ENCODE data around the gene ASCL5.

ASCL5 gene

DNA sequence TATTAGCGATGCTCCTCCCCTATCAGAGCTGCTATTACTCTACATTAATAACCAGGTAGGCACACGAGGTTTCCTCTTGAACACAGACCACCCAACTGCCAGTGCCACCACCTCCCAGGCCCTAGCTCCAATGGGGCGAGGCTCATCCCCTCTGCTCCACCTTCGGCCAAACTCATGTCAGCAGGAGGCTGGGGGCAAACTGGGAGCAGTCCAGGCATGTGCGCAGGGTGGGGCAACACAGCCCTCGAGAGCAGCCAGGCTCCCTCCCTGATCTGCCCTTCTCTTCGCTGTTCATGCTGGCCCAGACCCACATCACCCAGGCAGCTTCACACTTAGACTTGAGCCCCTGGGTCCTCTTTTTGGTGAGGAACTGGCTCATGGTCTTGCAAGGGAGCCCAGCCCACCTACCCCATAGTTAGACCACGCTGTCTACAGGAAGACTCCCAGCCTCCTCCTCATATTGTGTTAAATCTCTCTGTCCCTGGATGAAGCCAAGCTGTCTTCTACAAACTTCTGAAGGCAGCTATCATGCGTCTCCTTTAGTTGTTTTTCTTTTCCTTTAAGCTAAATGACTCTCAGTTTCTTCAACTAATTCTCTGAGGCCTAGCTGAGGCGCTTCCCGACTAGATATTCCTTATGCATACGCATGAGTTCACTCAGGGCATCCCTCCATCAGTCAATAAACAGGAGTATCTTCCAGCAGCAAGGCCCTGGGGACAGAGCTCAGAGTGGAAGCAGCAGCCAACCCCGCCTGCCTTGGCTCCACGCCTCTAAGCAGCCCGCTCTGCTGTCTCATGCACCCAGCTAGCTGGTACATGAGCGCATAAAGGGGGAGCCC is 15.2 kb upstream of the ASCL5 start:
- no peak for TF ChIP-seq EZH2phosphoT487 (IDR thresholded peaks at IDR 0.05; ENCODE audit: low read length)
- TF ChIP-seq EZH2 (optimal IDR thresholded peaks at IDR 0.05; ENCODE audit: low read depth, low read length) = no peak
- TF ChIP-seq, protein P1, sequence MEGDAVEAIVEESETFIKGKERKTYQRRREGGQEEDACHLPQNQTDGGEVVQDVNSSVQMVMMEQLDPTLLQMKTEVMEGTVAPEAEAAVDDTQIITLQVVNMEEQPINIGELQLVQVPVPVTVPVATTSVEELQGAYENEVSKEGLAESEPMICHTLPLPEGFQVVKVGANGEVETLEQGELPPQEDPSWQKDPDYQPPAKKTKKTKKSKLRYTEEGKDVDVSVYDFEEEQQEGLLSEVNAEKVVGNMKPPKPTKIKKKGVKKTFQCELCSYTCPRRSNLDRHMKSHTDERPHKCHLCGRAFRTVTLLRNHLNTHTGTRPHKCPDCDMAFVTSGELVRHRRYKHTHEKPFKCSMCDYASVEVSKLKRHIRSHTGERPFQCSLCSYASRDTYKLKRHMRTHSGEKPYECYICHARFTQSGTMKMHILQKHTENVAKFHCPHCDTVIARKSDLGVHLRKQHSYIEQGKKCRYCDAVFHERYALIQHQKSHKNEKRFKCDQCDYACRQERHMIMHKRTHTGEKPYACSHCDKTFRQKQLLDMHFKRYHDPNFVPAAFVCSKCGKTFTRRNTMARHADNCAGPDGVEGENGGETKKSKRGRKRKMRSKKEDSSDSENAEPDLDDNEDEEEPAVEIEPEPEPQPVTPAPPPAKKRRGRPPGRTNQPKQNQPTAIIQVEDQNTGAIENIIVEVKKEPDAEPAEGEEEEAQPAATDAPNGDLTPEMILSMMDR (IDR thresholded peaks at IDR 0.05; ENCODE audit: low read length) = no peak
- no peak overlapping the region for H3K4me2 ChIP-seq (ENCODE audit: low read depth, low read length)
- no peaks in the 10 kb centered on the region for H3K79me2 ChIP-seq (ENCODE audit: low read length)
- no peaks in the 10 kb centered on the region for H4K20me1 ChIP-seq (ENCODE audit: insufficient read depth, low read length)
- no peak overlapping the region for H3K27ac ChIP-seq (ENCODE audit: low read length)
- H3K27me3 ChIP-seq (replicated peaks; ENCODE audit: insufficient read depth, low read length) = no peaks in the 10 kb centered on the region
- H3F3A ChIP-seq (ENCODE audit: insufficient read depth, low read length) = no peaks in the 10 kb centered on the region
- H3K36me3 ChIP-seq (replicated peaks; ENCODE audit: insufficient read depth, low read length) = no peaks in the 10 kb centered on the region
- no peak overlapping the region for H3K9ac ChIP-seq (ENCODE audit: low read length)
- no peaks in the 10 kb centered on the region for H3K9me3 ChIP-seq (replicated peaks; ENCODE audit: insufficient read depth, low read length)
- H3K4me3 ChIP-seq (ENCODE audit: low read length) = no peak overlapping the region
- H2AFZ ChIP-seq (ENCODE audit: low read length) = no peak overlapping the region
- DNase-seq = no peak
- no peaks in the 10 kb centered on the region for H3K9me2 ChIP-seq (replicated peaks; ENCODE audit: insufficient read depth, low read length)
- H3K4me1 ChIP-seq (ENCODE audit: low read length) = no peaks in the 10 kb centered on the region

DNA sequence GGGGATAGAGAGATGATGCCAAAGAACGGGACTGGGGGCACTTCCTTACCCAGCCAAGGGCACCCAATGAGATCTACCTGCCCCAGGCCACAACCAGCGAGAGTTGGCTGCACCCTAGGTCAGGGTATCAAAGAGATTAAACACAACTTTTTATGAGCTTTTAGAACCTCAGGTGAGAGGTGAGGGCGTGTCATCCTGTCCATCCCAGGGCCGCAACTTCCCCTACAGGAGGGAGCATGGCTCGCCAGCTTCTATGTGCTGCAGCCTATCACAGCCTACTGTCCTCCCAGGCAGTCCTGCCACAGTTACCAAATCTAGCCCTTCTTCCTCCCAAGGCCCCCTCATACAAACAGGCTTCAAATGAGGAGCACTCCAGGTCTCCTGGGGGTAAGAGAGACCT is 14.4 kb upstream of the ASCL5 start:
- DNase-seq = no peak
- H3K27me3 ChIP-seq (replicated peaks; ENCODE audit: insufficient read depth, low read length) = no peaks in the 10 kb centered on the region
- no peak overlapping the region for H3K27ac ChIP-seq (ENCODE audit: low read length)
- no peak overlapping the region for H2AFZ ChIP-seq (ENCODE audit: low read length)
- no peaks in the 10 kb centered on the region for H3K36me3 ChIP-seq (replicated peaks; ENCODE audit: insufficient read depth, low read length)
- no peaks in the 10 kb centered on the region for H3K9me3 ChIP-seq (replicated peaks; ENCODE audit: insufficient read depth, low read length)
- H3K9ac ChIP-seq (ENCODE audit: low read length) = no peak overlapping the region
- H3K4me2 ChIP-seq (ENCODE audit: low read depth, low read length) = no peak overlapping the region
- H3K79me2 ChIP-seq (ENCODE audit: low read length) = no peaks in the 10 kb centered on the region
- no peaks in the 10 kb centered on the region for H3K9me2 ChIP-seq (replicated peaks; ENCODE audit: insufficient read depth, low read length)
- H4K20me1 ChIP-seq (ENCODE audit: insufficient read depth, low read length) = no peaks in the 10 kb centered on the region
- H3F3A ChIP-seq (ENCODE audit: insufficient read depth, low read length) = no peaks in the 10 kb centered on the region
- no peaks in the 10 kb centered on the region for H3K4me1 ChIP-seq (ENCODE audit: low read length)
- no peak for TF ChIP-seq EZH2 (optimal IDR thresholded peaks at IDR 0.05; ENCODE audit: low read depth, low read length)
- TF ChIP-seq, protein P1 (IDR thresholded peaks at IDR 0.05; ENCODE audit: low read length) = no peak
- H3K4me3 ChIP-seq (ENCODE audit: low read length) = no peak overlapping the region

DNA sequence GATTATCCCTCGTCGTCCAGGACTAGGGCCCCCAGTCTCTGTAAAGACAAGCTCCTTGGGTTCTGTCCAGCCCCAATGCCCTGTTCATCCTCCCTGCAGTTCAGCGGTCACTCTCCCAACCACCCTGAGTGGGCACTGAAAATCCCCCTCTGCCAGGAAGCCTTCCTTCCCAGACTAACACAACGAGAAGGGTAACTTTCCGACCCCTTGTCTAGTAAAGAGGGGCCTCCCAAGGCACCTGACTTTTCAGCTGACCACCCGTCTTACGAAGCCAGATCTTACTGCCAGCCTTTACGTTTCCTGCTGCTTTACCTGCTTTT is 13.9 kb upstream of the ASCL5 start:
- Histone ChIP-seq H3K79me2 (ENCODE audit: low read length) (no peaks in the 10 kb centered on the region), H3K36me3 (replicated peaks; ENCODE audit: insufficient read depth, low read length) (no peaks in the 10 kb centered on the region), H3K9ac (ENCODE audit: low read length) (no peak overlapping the region), H3K9me2 (replicated peaks; ENCODE audit: insufficient read depth, low read length) (no peaks in the 10 kb centered on the region), H3K9me3 (replicated peaks; ENCODE audit: insufficient read depth, low read length) (no peaks in the 10 kb centered on the region), H3K4me1 (ENCODE audit: low read length) (no peaks in the 10 kb centered on the region), H3K27ac (ENCODE audit: low read length) (no peak overlapping the region), H3K4me3 (ENCODE audit: low read length) (no peak overlapping the region), H4K20me1 (ENCODE audit: insufficient read depth, low read length) (no peaks in the 10 kb centered on the region), H3K4me2 (ENCODE audit: low read depth, low read length) (no peak overlapping the region), H3F3A (ENCODE audit: insufficient read depth, low read length) (no peaks in the 10 kb centered on the region), H2AFZ (ENCODE audit: low read length) (no peak overlapping the region), H3K27me3 (replicated peaks; ENCODE audit: insufficient read depth, low read length) (no peaks in the 10 kb centered on the region)
- TF ChIP-seq EZH2 (optimal IDR thresholded peaks at IDR 0.05; ENCODE audit: low read depth, low read length) = no peak
- TF ChIP-seq, protein P1 (IDR thresholded peaks at IDR 0.05; ENCODE audit: low read length) = no peak
- TF ChIP-seq EZH2phosphoT487 (IDR thresholded peaks at IDR 0.05; ENCODE audit: low read length) = no peak
- DNase-seq = no peak
